ENCODE data around the gene MAP1A.
"Not testable (repeated sequence)": the region's sequence is repeated elsewhere in the genome, so short reads cannot be mapped to it uniquely, and the experiment has no call there.

Gene MAP1A

DNA sequence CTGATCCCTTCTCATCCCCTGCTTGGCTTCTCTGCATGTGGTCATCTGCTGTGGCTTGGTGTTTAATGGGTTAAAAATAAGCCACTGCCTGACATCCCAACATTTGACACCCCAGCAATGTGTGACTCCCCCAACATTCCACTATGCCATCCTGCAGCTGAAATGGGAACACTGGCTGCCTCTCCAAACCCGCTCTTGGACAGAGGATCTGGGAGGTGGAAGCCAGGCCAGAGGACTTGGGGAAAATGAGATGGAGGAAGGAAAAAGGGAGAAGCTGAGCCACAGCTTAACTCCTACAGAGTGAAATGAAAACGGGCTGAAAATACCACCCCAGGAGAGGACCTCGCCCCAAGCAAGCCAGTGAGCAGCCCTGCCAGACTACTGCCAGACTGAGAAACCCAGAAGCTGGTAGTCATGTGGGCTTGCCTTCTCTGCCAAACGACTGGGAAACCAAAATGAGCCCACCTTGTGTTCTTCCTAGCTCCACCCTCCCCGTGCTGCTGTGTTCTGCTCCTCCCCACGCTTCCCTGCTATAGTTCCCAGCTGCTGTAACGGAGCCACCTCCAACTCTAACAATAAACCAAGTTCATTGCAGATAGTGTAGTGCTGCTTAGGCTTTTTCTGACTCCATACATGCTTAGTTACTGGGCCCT, 13.7 kb downstream of the MAP1A start:
- no peak for DNase-seq

DNA sequence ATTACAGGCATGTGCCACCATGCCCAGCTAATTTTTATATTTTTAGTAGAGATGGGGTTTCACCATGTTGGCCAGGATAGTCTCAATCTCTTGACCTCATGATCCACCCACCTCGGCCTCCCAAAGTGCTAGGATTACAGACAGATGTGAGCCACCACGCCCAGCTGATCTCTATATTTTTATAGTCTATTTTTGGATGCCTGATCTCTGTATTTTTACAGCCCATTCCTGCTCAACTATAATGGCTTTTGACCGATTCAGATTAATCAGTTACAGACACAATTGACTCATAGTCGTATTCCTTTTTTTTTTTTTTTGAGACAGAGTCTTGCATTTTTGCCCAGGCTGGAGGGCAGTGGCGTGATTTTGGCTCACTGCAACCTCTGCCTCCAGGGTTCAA, 15.4 kb downstream of the MAP1A start:
- DNase-seq, result not testable (repeated sequence)

DNA sequence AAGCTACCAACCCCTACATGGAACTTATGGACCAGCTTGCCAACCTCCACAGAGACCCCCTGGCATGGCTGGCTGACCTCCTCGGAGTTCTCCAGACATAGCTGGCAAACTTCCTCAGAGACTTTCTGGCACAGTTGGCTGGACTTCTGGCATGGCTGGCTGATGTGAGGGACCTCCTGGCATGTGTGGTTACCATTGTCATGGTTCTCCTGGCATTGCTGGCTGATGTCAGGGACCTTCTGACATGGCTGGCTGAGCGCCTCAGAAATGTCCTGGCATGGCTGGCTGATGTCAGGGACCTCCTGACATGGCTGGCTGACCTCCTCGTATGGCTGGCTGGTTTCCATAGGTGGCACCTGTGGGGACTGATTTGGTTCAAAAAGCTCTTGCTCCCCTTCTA, 17.5 kb downstream of the MAP1A start:
- DNase-seq, result no peak

DNA sequence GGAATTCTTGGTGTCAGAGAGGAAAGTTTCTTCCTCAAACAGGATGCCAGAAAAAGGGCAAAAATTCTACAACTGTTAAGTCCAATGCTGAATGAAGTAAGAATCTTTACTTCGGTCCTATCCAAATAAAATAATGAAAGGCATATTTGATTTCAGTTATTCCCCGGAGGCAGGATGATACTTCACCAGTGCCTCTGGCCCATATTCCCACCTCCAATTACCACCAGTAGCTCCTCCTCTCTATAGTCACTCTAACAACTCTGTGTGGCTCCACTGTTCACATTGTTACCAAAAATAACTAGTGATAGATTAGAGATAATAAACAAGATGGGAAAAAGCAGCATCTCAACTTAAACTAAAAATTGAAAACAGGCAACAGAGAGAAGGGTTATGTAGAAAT, 20.7 kb downstream of the MAP1A start:
- DNase-seq, result no peak

DNA sequence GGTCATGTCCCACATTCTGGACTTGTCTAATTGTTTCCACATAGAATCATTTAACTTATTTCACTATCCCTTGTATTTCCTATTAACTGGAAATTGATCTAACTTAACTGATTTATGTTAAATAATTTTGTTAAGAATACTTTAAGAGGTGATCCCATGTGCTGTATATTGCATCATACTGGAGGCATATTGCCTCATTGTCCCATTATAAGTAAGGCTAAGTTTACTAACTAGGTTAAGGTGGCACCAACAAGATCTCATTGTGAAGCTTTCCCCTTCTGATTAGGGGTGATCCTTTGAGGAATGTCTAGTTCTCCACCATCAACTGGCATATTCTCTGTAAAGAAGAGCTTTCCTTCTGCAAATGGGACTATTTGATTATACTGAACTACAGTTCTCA, 24.4 kb downstream of the MAP1A start:
- no peak for DNase-seq

DNA sequence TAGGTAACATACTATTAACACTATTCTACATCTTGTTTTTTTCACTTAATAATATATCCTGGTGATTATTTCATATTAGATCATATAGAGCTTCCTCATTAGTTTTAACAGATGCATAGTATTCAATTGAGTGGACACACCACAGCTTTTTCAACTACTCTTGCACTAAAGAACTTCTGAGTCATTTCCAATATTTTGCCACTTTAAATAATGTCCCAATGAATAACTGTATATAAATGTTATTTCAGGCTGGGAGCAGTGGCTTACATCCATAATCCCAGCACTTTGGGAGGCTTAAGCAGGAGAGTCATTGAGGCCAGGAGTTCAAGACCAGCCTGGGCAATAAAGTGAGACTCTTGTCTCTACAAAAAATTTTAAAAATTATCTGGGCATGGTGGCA, 26.9 kb downstream of the MAP1A start:
- no peak for DNase-seq

DNA sequence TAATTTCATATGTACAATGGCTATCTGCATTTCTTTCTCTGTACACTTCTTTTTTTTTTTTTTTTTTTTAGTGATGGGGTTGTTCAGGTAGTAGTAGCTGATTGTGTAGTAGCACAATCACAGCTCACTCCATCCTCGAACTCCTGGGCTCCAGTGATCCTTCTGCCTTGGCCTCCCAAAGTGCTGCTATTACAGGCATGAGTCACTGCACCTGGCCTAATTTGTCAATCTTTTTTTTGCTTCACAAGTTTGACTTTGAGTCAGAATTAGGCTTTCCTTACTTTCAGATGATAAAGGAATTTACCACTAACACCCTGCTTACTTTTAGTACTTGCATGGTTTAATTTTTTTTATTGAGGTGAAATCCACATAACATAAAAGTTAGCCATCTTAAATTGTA, 28.0 kb downstream of the MAP1A start:
- no peak for DNase-seq

DNA sequence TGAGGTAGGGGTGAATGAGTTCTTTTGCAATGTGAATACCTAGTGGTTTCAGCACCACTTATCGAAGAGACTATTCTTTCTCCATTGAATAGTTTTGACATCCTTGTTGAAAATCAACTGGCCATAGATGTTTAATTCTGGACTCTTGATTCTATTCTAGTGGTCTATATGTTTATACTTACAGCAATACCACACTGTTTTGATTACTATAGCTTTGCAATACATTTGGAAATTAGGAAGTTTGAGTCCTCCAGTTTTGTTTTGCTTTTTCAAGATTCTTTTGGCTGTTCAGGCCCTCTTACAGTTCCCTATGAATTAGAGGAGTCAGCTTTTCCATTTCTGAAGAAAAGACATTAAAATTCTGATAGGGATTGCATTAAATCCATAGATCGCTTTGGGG, 30.1 kb downstream of the MAP1A start:
- no peak for DNase-seq

DNA sequence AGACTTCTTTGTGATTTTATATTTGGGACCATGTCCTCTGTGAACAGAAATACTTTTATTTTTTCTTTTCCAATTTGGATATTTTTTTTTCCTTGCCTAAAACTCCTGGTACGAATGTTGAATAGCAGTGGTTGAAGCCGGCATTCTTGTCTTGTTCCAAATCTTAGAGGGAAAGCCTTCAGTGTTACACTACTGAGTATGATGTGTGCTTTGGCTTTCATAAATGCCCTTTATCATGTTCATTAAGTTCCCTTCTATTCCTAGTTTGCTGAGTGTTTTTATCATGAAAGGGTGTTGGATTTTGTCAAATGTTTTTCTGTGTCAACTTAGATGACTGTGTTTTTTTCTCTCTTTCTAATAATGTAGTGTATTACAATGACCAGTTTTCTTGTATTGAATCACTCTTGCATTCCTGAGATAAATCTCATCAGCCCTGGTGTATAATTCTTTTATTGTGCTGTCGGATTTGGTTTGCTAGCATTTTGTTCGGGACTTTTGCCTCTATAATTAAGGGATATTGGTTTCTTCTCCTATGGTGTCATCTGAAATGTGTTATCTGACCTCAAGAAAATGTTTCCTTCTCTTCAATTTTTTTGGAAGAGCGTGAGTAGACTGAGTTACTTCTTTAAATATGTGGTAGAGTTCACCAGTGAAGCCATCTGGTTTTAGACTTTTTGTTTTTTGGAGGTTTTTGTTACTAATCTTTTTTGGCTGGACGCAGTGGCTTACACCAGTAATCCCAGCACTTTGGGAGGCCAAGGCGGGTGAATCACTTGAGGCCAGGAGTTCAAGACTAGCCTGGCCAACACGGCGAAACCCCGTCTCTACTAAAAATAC, 33.3 kb downstream of the MAP1A start:
- DNase-seq, result no peak

DNA sequence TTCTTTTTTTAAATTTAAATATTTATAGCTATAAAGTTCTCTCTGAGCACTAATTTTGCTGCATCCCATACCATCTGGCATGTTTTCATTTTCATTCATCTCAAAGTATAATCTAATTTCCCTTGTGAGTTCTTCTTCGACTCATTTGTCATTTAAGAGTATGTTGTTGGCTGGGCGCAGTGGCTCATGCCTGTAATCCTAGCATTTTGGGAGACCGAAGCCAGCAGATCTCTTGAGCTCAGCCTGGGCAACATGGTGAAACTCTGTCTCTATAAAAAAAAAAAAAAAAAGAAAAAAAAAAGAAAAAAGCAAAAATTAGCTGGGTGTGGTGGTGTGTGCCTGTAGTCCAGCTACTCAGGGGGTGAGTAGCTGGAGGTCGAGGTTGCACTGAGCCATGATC, 34.8 kb downstream of the MAP1A start:
- no peak for DNase-seq

DNA sequence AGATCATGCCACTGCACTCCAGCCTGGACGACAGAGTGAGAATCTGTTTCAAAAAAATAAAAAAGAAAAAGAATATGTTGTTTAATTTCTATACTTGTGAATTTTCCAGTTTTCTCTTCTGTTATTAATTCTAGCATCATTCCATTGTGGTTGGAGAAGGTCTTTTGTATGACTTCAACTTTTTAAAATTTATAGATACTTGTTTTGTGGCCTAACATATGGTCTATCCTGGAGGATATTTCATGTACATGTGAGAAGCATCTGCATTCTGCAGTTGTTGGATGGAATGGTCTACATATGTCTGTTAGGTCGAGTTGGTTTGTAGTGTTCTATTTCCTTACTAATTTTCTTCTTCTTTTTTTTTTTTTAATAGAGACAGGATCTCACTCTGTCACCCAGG, 35.6 kb downstream of the MAP1A start:
- DNase-seq, result no peak

DNA sequence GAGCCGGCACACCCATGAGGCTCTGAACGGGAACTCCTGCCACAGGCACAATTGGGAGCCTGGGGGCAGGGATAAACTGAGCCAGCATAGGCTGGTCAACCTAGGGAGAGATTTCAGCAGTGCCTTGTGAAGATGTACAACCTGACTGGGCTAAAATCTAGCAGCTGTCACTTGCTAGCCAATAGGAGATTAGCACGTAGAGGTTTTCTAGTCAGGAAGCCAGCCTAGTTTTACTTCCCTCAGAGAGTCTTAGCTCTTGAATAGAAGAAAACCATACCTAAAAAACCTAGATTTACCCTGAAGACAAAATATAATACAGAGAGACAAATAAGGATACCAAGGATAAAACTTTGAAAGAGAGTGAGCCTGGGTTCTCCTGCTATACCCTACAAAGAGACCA, 45.3 kb downstream of the MAP1A start:
- not testable (repeated sequence) for DNase-seq

DNA sequence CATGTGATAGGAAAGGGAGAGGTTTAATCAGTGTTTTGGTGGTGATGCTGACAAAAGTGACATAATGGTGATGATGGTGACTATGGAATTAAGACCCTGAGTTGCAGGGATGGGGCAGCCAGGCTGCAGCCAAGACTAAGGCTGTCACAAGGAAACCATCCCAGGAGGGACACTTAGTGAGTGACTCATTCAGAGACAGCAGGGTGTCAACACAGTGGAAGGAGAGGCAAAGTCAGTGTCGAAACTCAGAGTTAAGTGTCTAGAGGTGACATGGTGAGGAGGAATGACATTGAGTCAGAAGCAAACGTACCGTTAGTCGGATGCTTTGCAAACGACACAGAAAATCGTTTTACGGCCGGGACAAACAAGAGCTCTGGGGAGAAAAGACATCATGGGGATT, 46.4 kb downstream of the MAP1A start:
- not testable (repeated sequence) for DNase-seq

DNA sequence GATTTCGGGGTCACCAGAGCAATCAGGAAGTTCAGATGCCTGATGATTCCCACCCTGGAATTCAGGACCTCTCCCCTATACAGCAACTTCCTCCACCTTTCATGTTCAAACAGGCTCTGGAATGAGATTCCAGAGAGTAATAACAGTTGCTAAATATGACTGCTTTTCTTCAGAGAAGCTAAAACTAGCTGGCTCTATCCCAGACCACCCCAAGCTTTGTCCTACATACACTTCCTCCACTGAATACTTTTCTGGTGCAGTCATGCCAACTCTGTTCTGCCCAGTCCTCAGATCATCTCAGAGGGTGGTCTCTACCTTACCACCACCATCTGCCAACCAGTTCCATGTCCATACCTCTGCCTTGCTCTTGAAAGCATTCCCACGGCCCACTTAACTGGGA, 49.2 kb downstream of the MAP1A start:
- not testable (repeated sequence) for DNase-seq

DNA sequence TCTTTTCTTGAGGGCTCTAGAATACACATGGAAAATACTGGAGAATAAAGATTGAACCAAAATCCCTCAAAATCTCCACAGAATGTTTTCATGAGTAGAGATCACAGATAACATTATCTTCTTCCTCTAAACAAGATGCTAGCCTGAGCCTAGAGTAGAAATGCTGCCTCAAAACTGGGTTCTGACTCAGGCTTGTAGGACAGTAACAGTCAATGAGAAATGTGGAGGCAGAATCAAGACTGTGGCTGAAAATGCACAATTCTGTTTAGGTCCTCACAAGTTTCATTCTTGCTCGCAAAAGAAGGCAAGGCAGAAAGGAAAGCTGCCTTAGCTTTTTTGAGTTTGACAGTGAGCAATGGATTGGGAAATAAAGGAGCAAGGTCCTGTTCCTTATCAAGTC, 57.2 kb downstream of the MAP1A start:
- not testable (repeated sequence) for DNase-seq

Measured in stimulated activated CD4-positive, alpha-beta T cell treated with anti-CD3 and anti-CD28 coated beads, Interleukin-4, amount 100 ng/mL, for 24 hours (primary cell).